Caco-2 (cell line): ENCODE data around the gene RNASET2. TPM values are rescaled to one million over a fixed set of nuclear protein-coding genes. Genes with fewer than 3 reads are reported as not detected.

ENCODE experiments used
- BruUV-seq: library from RNA; stranded (reverse); fragments of 400-500 nt; replicated peaks from 2 replicates; lab custom pipeline; 2021; lab: Mats Ljungman, UMichigan
- CTCF ChIA-PET: fragments of 300-600 bp; sonication (Branson Sonifier 250); formaldehyde crosslinking; loops from one replicate; lab custom pipeline; 2022; ENCODE audit warnings: antibody characterized with exemption; lab: Charles Lee
- POLR2A ChIA-PET: fragments of 300-600 bp; sonication (Branson Sonifier 250); formaldehyde crosslinking; loops from one replicate; lab custom pipeline; 2022; ENCODE audit warnings: antibody characterized with exemption; lab: Charles Lee
- DNase-seq, 2 experiments: peaks; one replicate each; pipeline versions ENCODE4 v3.0.0 to v3.0.0-alpha.2; 2020 to 2022
- H3K27me3 ChIP-seq: replicated peaks from 2 replicates; pipeline ENCODE4 v1.6.0; 2011; ENCODE audit warnings: low read length; ENCODE audit not compliant: control insufficient read depth, insufficient read depth
- H3K36me3 ChIP-seq: 2 replicates; pipeline ENCODE4 v1.5.1; 2011; ENCODE audit warnings: low read length; ENCODE audit not compliant: control insufficient read depth, insufficient read depth
- H3K4me1 ChIP-seq: fragments of 250-450 bp; sonication (Bioruptor Pico); 2 replicates; pipeline ENCODE4 v1.5.1; 2020; ENCODE audit warnings: mild to moderate bottlenecking
- H3K4me3 ChIP-seq: 2 replicates; pipeline ENCODE4 v1.5.1; 2011; ENCODE audit warnings: low read depth, mild to moderate bottlenecking, control low read depth, low read length
- H3K9me3 ChIP-seq: fragments of 250-450 bp; sonication (Bioruptor Pico); 2 replicates; pipeline ENCODE4 v1.5.1; 2020; ENCODE audit warnings: mild to moderate bottlenecking, moderate library complexity
- H3K27ac Mint-ChIP-seq: one replicate; pipeline ENCODE4 v1.8.0; 2022; ENCODE audit warnings: mixed read lengths; ENCODE audit not compliant: unreplicated experiment
- H3K27me3 Mint-ChIP-seq: one replicate; pipeline ENCODE4 v1.8.0; 2022; ENCODE audit warnings: mixed read lengths; ENCODE audit not compliant: insufficient read depth, unreplicated experiment
- H3K36me3 Mint-ChIP-seq: one replicate; pipeline ENCODE4 v1.8.0; 2022; ENCODE audit warnings: mild to moderate bottlenecking, mixed read lengths; ENCODE audit not compliant: insufficient read depth, unreplicated experiment
- H3K4me1 Mint-ChIP-seq: one replicate; pipeline ENCODE4 v1.8.0; 2022; ENCODE audit warnings: low read depth, mixed read lengths; ENCODE audit not compliant: unreplicated experiment
- H3K4me3 Mint-ChIP-seq: one replicate; pipeline ENCODE4 v1.8.0; 2022; ENCODE audit warnings: mild to moderate bottlenecking, moderate library complexity, mixed read lengths; ENCODE audit not compliant: unreplicated experiment
- H3K9me3 Mint-ChIP-seq: one replicate; pipeline ENCODE4 v1.8.0; 2022; ENCODE audit warnings: mixed read lengths; ENCODE audit not compliant: unreplicated experiment
- intact Hi-C: fragments of 100-400 bp; cut with micrococcal nuclease; formaldehyde crosslinking; loops from one replicate; pipeline ENCODE4 v1.10.0; 2022; ENCODE audit not compliant: unreplicated experiment
- total RNA-seq: library from RNA; stranded (reverse); gene quantifications from 2 replicates; pipeline ENCODE4 v1.2.3, GENCODE V29; 2022
- TF ChIP-seq, protein P1 (sequence below), 2 experiments: fragments of 200-600 bp in 1 of 2; IDR thresholded peaks; 1 replicate in 1 of 2; 2 replicates in 1 of 2; pipeline versions ENCODE4 v1.5.1 to v1.8.0; 2011 to 2022; ENCODE audit warnings: antibody characterized with exemption in 1 of 2, control low read depth in 1 of 2, inconsistent platforms in 1 of 2, low read depth in 1 of 2, low read length in 1 of 2, mild to moderate bottlenecking in 1 of 2, moderate library complexity in 1 of 2; ENCODE audit not compliant: insufficient read depth in 1 of 2, severe bottlenecking in 1 of 2, unreplicated experiment in 1 of 2

Gene RNASET2
- total RNA-seq, 1 experiment from 2014 or later = 59.1 TPM

DNA sequence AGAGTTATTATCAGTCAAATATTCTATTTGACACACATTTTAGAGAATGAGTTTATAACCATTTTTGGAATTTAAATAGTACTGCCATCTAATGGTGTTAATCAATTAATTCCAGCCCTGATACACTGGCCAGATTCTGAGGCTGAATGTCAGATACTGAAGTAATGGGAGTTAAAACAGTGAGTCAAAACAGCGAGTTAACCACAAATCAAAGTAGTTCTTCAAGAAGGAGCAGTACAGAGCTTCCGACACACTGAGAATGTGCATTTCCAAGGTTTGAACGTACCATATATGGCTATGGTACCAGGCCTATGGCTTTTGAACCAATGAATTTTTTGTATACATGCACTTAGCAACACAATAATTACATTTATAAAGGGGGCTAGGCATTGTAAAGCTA lies 31.6 kb upstream of the RNASET2 start:
- Histone ChIP-seq H3K4me3 (no peak overlapping the region), H3K36me3 (no peaks in the 10 kb centered on the region; the same call in 1 of the 2 replicates), H3K27me3 (no peaks in the 10 kb centered on the region), H3K4me1 (no peaks in the 10 kb centered on the region), H3K9me3 (no peaks in the 10 kb centered on the region)
- ChIA-PET POLR2A (no interaction called here), CTCF (interaction anchor here (1.0 to 2.8 kb wide), 2 partner anchors 154 to 213 kb away, joined by 3 to 29 read pairs; no protein-coding TSS in a partner anchor)
- Mint-ChIP-seq H3K27ac (no peak overlapping the region), H3K36me3 (peaks cover 17% of the 10 kb centered on the region), H3K4me3 (no peak overlapping the region), H3K9me3 (peaks cover 7% of the 10 kb centered on the region), H3K27me3 (no peaks in the 10 kb centered on the region), H3K4me1 (no peaks in the 10 kb centered on the region)
- intact Hi-C loops = loop anchor here (2.0 kb wide), 1 partner anchor 31 kb away; the partner anchor contains the start of gene RNASET2
- DNase-seq = no peak
- TF ChIP-seq, protein P1, sequence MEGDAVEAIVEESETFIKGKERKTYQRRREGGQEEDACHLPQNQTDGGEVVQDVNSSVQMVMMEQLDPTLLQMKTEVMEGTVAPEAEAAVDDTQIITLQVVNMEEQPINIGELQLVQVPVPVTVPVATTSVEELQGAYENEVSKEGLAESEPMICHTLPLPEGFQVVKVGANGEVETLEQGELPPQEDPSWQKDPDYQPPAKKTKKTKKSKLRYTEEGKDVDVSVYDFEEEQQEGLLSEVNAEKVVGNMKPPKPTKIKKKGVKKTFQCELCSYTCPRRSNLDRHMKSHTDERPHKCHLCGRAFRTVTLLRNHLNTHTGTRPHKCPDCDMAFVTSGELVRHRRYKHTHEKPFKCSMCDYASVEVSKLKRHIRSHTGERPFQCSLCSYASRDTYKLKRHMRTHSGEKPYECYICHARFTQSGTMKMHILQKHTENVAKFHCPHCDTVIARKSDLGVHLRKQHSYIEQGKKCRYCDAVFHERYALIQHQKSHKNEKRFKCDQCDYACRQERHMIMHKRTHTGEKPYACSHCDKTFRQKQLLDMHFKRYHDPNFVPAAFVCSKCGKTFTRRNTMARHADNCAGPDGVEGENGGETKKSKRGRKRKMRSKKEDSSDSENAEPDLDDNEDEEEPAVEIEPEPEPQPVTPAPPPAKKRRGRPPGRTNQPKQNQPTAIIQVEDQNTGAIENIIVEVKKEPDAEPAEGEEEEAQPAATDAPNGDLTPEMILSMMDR (IDR thresholded peaks at IDR 0.05; ENCODE audit: insufficient read depth in 1 of 2, low read depth in 1 of 2, low read length in 1 of 2, severe bottlenecking in 1 of 2, unreplicated experiment in 1 of 2) = no peak
- no TSS peak for BruUV-seq

DNA sequence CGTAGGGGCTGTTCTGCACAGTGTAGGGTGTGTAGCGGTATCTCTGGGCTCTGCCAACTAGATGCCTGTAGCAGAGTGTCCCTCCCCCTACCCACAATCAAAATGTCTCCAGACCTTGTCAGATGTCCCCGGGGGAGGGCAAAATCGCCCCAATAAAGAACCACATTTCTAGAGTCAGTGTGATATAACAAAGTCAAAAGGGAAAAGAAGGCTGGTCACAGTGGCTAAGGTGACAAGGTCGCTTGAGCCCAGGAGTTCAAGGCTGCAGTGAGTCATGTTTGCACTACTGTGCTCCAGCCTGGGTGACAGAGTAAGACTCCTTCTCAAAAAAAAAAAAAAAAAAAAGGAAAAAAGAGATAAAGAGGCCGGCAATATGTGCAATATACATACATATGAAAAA lies 31.1 kb upstream of the RNASET2 start:
- Histone ChIP-seq H3K4me3 (no peak overlapping the region), H3K36me3 (no peaks in the 10 kb centered on the region; the same call in 1 of the 2 replicates), H3K9me3 (no peaks in the 10 kb centered on the region), H3K4me1 (no peaks in the 10 kb centered on the region), H3K27me3 (no peaks in the 10 kb centered on the region)
- intact Hi-C loops = no loop called here
- BruUV-seq = no TSS peak
- Mint-ChIP-seq H3K9me3 (peaks cover 12% of the 10 kb centered on the region), H3K36me3 (peaks cover 21% of the 10 kb centered on the region), H3K27ac (no peak overlapping the region), H3K27me3 (no peaks in the 10 kb centered on the region), H3K4me3 (no peak overlapping the region), H3K4me1 (no peaks in the 10 kb centered on the region)
- TF ChIP-seq, protein P1 (IDR thresholded peaks at IDR 0.05; ENCODE audit: insufficient read depth in 1 of 2, low read depth in 1 of 2, low read length in 1 of 2, severe bottlenecking in 1 of 2, unreplicated experiment in 1 of 2) = no peak
- POLR2A ChIA-PET = no interaction called here
- CTCF ChIA-PET = interaction anchor here (1.0 to 2.8 kb wide), 2 partner anchors 154 to 213 kb away, joined by 3 to 29 read pairs; no protein-coding TSS in a partner anchor
- DNase-seq = no peak

DNA sequence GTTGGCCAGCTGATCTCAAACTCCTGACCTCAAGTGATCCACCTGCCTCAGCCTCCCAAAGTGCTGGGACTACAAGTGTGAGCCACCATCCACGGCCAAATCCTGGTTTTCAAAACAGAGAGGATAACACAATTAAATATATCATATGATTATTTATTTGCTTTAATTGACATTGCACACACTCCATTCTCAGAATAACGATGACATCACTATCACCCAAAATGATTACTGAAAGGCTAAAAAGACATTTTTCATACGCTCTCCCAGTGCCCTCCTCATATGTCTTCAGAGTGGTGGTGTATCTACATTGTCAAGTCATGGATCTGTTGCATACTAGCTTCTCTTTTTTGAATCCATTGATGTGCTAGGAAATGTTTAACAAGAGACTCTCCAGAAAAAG lies 24.4 kb upstream of the RNASET2 start:
- no peaks in the 10 kb centered on the region; the same call in 1 of the 2 replicates for H3K36me3 ChIP-seq
- no peak overlapping the region for H3K4me3 ChIP-seq
- BruUV-seq = no TSS peak
- Mint-ChIP-seq H3K36me3 (peaks cover 22% of the 10 kb centered on the region), H3K9me3 (peaks cover 16% of the 10 kb centered on the region), H3K27me3 (no peaks in the 10 kb centered on the region), H3K4me3 (no peak overlapping the region), H3K4me1 (no peaks in the 10 kb centered on the region), H3K27ac (no peak overlapping the region)
- TF ChIP-seq, protein P1 (IDR thresholded peaks at IDR 0.05; ENCODE audit: insufficient read depth in 1 of 2, low read depth in 1 of 2, low read length in 1 of 2, severe bottlenecking in 1 of 2, unreplicated experiment in 1 of 2) = no peak
- no peaks in the 10 kb centered on the region for H3K4me1 ChIP-seq
- no peaks in the 10 kb centered on the region for H3K9me3 ChIP-seq
- DNase-seq = no peak
- intact Hi-C loops = no loop called here
- CTCF ChIA-PET = no interaction called here
- POLR2A ChIA-PET = no interaction called here
- no peaks in the 10 kb centered on the region for H3K27me3 ChIP-seq
